Ovary (tissue), 3 donors: Measurements from ENCODE around the gene MED31.

Source experiments
- EP300 ChIP-seq: sonication (generic); formaldehyde crosslinking; IDR thresholded peaks from one replicate; pipeline ENCODE4 v1.6.1; 2017; ENCODE audit warnings: antibody characterized with exemption
- POLR2A ChIP-seq: fragments of 450-650 bp; IDR thresholded peaks from one replicate; pipeline ENCODE4 v1.6.1; 2017; ENCODE audit warnings: antibody characterized with exemption, mild to moderate bottlenecking, moderate library complexity
- TF ChIP-seq, protein P1 (sequence below), 3 donors: fragments of 450-650 bp in 2 of 3; fragments of 200-600 bp in 1 of 3; IDR thresholded peaks; one replicate each; pipeline versions ENCODE4 v1.5.1 to v1.8.0; 2016 to 2022; ENCODE audit warnings: antibody characterized with exemption in 3 of 3, mild to moderate bottlenecking in 1 of 3
- donor health status: DM: no; HTN: no; CAD: no.

DNA sequence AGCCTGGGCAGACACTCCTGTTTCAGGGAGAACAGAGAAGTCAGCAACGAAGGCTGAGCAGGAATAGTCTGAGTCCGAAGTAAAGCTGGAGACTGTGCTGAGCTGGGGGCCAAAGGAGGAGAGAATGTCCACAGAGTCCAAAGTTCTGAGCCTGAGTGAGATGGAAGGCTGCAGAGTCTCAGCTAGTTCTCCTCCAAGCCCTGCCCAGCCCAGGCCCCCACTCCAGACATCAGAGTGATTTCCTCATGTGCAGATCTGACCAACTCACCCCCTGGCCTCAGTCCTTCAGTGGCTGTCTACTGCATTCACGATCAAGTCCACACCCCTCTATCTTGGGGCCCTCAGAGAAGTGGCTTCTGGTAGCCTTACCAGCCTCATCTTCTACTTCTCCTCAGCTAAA, 40.1 kb upstream of the MED31 start:
- TF ChIP-seq POLR2A (no peak), EP300 (no peak)
- TF ChIP-seq, protein P1, sequence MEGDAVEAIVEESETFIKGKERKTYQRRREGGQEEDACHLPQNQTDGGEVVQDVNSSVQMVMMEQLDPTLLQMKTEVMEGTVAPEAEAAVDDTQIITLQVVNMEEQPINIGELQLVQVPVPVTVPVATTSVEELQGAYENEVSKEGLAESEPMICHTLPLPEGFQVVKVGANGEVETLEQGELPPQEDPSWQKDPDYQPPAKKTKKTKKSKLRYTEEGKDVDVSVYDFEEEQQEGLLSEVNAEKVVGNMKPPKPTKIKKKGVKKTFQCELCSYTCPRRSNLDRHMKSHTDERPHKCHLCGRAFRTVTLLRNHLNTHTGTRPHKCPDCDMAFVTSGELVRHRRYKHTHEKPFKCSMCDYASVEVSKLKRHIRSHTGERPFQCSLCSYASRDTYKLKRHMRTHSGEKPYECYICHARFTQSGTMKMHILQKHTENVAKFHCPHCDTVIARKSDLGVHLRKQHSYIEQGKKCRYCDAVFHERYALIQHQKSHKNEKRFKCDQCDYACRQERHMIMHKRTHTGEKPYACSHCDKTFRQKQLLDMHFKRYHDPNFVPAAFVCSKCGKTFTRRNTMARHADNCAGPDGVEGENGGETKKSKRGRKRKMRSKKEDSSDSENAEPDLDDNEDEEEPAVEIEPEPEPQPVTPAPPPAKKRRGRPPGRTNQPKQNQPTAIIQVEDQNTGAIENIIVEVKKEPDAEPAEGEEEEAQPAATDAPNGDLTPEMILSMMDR (IDR thresholded peaks at IDR 0.05) = no peak
